HG03457 (cell line): ENCODE data around the gene AUTS2.

Source experiments
- ATAC-seq: cut with Tn5 transposase; IDR thresholded peaks from one replicate; pipeline ENCODE4 v1.9.1; 2021; ENCODE audit warnings: moderate number of reproducible peaks; ENCODE audit not compliant: unreplicated experiment

AUTS2 gene

GRCh38 chr7:69962186-69963065 is 364.2 kb downstream of the AUTS2 start:
- no peak for ATAC-seq

GRCh38 chr7:69963393-69963792 is 365.1 kb downstream of the AUTS2 start:
- no peak for ATAC-seq

- ATAC-seq: no peak
Measured at GRCh38 chr7:69966766-69967591, 368.7 kb downstream of the AUTS2 start.

- ATAC-seq: no peak
Measured at GRCh38 chr7:69967689-69968450, 369.6 kb downstream of the AUTS2 start.

GRCh38 chr7:69968969-69969556 is 370.8 kb downstream of the AUTS2 start:
- no peak for ATAC-seq

- ATAC-seq: no peak
Measured at GRCh38 chr7:69981646-69982045, 383.4 kb downstream of the AUTS2 start.

- no peak for ATAC-seq
Measured at GRCh38 chr7:69982197-69982596, 383.9 kb downstream of the AUTS2 start.

- no peak for ATAC-seq
Measured at GRCh38 chr7:69989551-69989950, 391.3 kb downstream of the AUTS2 start.

- ATAC-seq: no peak
Measured at GRCh38 chr7:69992938-69993337, 394.7 kb downstream of the AUTS2 start.

GRCh38 chr7:69994218-69994617 is 395.9 kb downstream of the AUTS2 start:
- ATAC-seq: no peak

GRCh38 chr7:69994886-69995542 is 396.7 kb downstream of the AUTS2 start:
- no peak for ATAC-seq

GRCh38 chr7:69996121-69996520 is 397.8 kb downstream of the AUTS2 start:
- no peak for ATAC-seq

GRCh38 chr7:70000737-70001348 is 402.6 kb downstream of the AUTS2 start:
- no peak for ATAC-seq

GRCh38 chr7:70005480-70005879 is 407.2 kb downstream of the AUTS2 start:
- ATAC-seq: no peak

GRCh38 chr7:70005891-70006260 is 407.6 kb downstream of the AUTS2 start:
- ATAC-seq: no peak

- no peak for ATAC-seq
Measured at GRCh38 chr7:70006261-70006920, 408.1 kb downstream of the AUTS2 start.

GRCh38 chr7:70008466-70008865 is 410.2 kb downstream of the AUTS2 start:
- ATAC-seq: no peak

- no peak for ATAC-seq
Measured at GRCh38 chr7:70014472-70015177, 416.4 kb downstream of the AUTS2 start.

GRCh38 chr7:70015353-70015752 is 417.1 kb downstream of the AUTS2 start:
- ATAC-seq: no peak
